Glutamatergic neuron (in vitro differentiated cells): ENCODE measurements around the gene ZNF583. TPM values are rescaled to one million over a fixed set of nuclear protein-coding genes. Genes with fewer than 3 reads are reported as not detected.

Experiments used
- DNase-seq: peaks from one replicate; pipeline ENCODE4 v3.0.0; 2022
- H3K27ac Mint-ChIP-seq: one replicate; pipeline ENCODE4 v1.8.0; 2020; ENCODE audit warnings: mild to moderate bottlenecking, mixed read lengths, inconsistent platforms; ENCODE audit not compliant: unreplicated experiment
- H3K27me3 Mint-ChIP-seq: one replicate; pipeline ENCODE4 v1.8.0; 2020; ENCODE audit warnings: mild to moderate bottlenecking, moderate library complexity, mixed read lengths, inconsistent platforms; ENCODE audit not compliant: unreplicated experiment
- H3K36me3 Mint-ChIP-seq: one replicate; pipeline ENCODE4 v1.8.0; 2020; ENCODE audit warnings: mild to moderate bottlenecking, mixed read lengths, inconsistent platforms; ENCODE audit not compliant: unreplicated experiment
- H3K4me1 Mint-ChIP-seq: one replicate; pipeline ENCODE4 v1.8.0; 2020; ENCODE audit warnings: mild to moderate bottlenecking, low read depth, mixed read lengths, inconsistent platforms; ENCODE audit not compliant: unreplicated experiment
- H3K4me3 Mint-ChIP-seq: one replicate; pipeline ENCODE4 v1.8.0; 2020; ENCODE audit warnings: mild to moderate bottlenecking, mixed read lengths, inconsistent platforms; ENCODE audit not compliant: unreplicated experiment
- H3K9me3 Mint-ChIP-seq: one replicate; pipeline ENCODE4 v1.8.0; 2020; ENCODE audit warnings: mild to moderate bottlenecking, moderate library complexity, mixed read lengths, inconsistent platforms; ENCODE audit not compliant: unreplicated experiment
- CTCF ChIP-seq: fragments of 200-600 bp; sonication (generic); IDR thresholded peaks from one replicate; pipeline ENCODE4 v1.5.0; 2021; ENCODE audit not compliant: partially characterized antibody, unreplicated experiment
- total RNA-seq: library from RNA; stranded (reverse); fragmentation: NEBNext Ultra II Directional; extraction: Animal tissue kit (Norgen Biotek cat#: 25700); gene quantifications from one replicate; pipeline ENCODE4 v1.2.1, GENCODE V29; 2021; ENCODE audit not compliant: unreplicated experiment

The ZNF583 gene
- total RNA-seq, 1 donor from 2014 or later: 13.6 TPM

GRCh38 chr19:56383826-56384605 is 20.1 kb upstream of the ZNF583 start:
- TF ChIP-seq CTCF: no peak
- Mint-ChIP-seq H3K9me3 (peaks cover 5% of the 10 kb centered on the region), H3K27me3 (no peaks in the 10 kb centered on the region), H3K4me1 (no peaks in the 10 kb centered on the region), H3K4me3 (no peak overlapping the region), H3K27ac (no peak overlapping the region), H3K36me3 (peaks cover 34% of the 10 kb centered on the region)
- DNase-seq: no peak

- Mint-ChIP-seq H3K9me3 (peaks cover 17% of the 10 kb centered on the region), H3K4me1 (no peaks in the 10 kb centered on the region), H3K27ac (peak within 1 kb of the TSS; percentile 88), H3K36me3 (peaks cover 38% of the 10 kb centered on the region), H3K27me3 (peaks cover 5% of the 10 kb centered on the region), H3K4me3 (peak within 1 kb of the TSS; percentile 93)
- peak; percentile 78 for TF ChIP-seq CTCF
- peak; percentile 93 for DNase-seq
Measured at GRCh38 chr19:56393119-56394012, 10.8 kb upstream of the ZNF583 start, which contains the start of gene ZNF582. ZNF582 (minus strand) TSS chr19:56393534; CDS start chr19:56391752, 1,782 bp downstream.

GRCh38 chr19:56398809-56399208 is 5.3 kb upstream of the ZNF583 start:
- no peak for TF ChIP-seq CTCF
- Mint-ChIP-seq H3K27me3 (peaks cover 4% of the 10 kb centered on the region), H3K9me3 (peaks cover 24% of the 10 kb centered on the region), H3K36me3 (peaks cover 64% of the 10 kb centered on the region), H3K4me3 (no peak overlapping the region), H3K27ac (no peak overlapping the region), H3K4me1 (peaks cover 2% of the 10 kb centered on the region)
- DNase-seq: no peak

- H3K4me3 Mint-ChIP-seq: peak overlapping the region; percentile 49
- H3K27me3 Mint-ChIP-seq: peaks cover 11% of the 10 kb centered on the region
- peaks cover 11% of the 10 kb centered on the region for H3K4me1 Mint-ChIP-seq
- TF ChIP-seq CTCF: no peak
- H3K36me3 Mint-ChIP-seq: peaks cover 62% of the 10 kb centered on the region
- H3K27ac Mint-ChIP-seq: no peak overlapping the region
- DNase-seq: no peak
- H3K9me3 Mint-ChIP-seq: peaks cover 26% of the 10 kb centered on the region
Measured at GRCh38 chr19:56400485-56400884, 3.6 kb upstream of the ZNF583 start.
